ENCODE measurements around the gene DUSP6. TPM values are rescaled to one million over a fixed set of nuclear protein-coding genes. Genes with fewer than 3 reads are reported as not detected.

DUSP6 gene
- total RNA-seq = 45.7 and 66.0 TPM in 2 replicates

GRCh38 chr12:89352492-89353187, at the start of gene DUSP6:
TSS of gene DUSP6 (minus strand) at chr12:89352501. CDS start at chr12:89352039, 462 bp downstream.

Other genes starting within 250 kb of the DUSP6 start
- 10.4 and 13.1 TPM in 2 replicates for gene GALNT4, start 172.3 kb upstream of the DUSP6 start, total RNA-seq
- 9.7 and 11.8 TPM in 2 replicates for gene POC1B, start 173.5 kb upstream of the DUSP6 start, total RNA-seq

Measured in myometrial cell (primary cell).